ENCODE data around the gene CDCA3.

The CDCA3 gene

GRCh38 chr12:6819106-6820030, 31.7 kb downstream of the CDCA3 start:
- no peak for DNase-seq

DNA sequence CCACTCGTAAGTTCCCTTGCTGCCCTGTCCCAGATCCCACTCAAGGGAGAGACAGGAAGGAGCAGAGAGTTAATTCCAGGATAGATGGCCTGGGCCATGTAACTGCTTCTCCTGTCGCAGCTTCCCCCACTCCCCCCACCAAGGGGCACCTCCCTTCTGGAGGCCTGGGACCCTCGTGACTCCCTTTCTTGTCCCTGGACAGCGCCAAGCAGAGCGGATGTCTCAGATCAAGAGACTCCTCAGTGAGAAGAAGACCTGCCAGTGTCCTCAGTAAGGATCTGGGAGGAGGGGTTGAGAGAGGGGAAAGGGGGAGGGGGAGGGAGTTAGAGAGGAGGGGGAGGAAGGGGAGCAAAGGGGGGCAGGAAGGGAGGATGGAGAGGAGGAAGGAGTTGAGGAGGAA, 32.4 kb downstream of the CDCA3 start:
- no peak for DNase-seq

DNA sequence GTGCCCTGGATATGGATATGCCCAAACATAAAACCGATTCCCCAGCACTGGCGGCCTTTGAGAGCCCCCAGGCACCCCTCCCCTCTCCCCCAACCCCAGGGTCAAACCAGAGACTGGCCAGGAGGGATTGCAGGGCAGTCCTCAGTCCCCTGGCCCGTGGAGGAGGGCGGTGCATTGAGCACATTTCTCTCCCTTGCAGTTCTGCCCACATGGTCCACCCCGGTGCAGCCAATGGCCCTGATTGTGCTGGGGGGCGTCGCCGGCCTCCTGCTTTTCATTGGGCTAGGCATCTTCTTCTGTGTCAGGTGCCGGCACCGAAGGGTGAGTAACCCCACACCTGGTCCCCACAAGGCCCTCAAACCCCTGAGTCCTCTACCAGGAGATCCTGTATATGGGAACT, 32.9 kb downstream of the CDCA3 start:
- no peak for DNase-seq

DNA sequence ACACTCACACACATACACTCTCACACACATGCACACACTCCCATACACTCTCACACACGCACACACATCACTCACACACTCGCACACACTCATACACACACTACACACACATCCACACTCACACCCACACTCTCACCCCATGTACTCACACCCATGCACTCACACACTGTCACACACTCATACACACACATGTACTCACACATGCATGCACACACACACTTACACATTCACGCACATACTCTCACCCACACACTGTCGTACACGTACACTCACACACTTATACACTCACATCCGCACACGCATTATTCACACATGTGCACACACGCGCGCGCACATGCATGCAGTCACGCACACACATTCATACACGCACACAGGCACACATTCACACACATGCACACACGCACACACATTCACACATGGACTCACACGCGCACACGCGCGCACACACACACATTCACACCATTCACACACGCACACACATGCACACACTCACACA, 33.4 kb downstream of the CDCA3 start:
- no peak for DNase-seq

- no peak for DNase-seq
These were observed 34.0 kb downstream of the CDCA3 start for GRCh38 chr12:6817098-6817497.

- no peak for DNase-seq
These were observed 34.5 kb downstream of the CDCA3 start for GRCh38 chr12:6816598-6816997.

DNA sequence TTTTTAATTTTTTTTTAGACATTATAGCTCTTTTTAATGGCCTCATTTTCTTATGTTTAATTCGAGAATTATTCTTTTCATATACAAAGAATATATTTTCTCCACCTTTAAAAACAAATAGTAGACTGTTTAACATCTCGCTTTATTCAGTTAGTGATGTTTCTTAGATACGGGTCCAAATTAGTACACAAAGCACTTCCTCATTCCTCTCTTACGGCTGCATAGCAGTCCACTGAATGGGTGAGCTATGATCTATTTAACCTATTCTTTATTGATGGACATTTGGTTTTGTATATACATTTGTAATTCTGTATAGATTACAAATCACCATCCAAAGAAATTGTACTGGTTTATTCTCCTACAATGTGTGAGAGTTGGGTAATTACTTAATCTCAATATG, 37.7 kb downstream of the CDCA3 start:
- DNase-seq: no peak

DNA sequence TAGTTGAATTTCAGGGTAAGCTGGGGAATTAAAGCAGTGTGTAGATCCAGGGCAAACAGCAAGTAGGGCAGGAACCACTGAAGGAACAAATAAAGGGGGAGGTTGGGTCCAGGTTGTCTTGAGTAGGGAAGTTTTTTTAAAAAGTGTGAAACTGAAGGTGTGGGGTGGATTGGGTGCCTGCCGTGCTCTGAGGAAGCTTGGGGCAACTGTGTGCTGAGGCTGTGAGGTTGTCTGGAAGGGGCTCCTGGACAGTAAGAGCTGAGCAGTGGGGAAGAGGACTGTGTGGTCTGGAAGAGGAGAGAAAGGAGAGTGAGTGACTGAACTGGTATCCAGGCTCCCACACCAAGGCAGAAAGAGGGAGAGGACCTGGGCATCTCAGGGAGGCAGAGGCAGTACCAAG, 40.3 kb downstream of the CDCA3 start:
- no peak for DNase-seq

DNA sequence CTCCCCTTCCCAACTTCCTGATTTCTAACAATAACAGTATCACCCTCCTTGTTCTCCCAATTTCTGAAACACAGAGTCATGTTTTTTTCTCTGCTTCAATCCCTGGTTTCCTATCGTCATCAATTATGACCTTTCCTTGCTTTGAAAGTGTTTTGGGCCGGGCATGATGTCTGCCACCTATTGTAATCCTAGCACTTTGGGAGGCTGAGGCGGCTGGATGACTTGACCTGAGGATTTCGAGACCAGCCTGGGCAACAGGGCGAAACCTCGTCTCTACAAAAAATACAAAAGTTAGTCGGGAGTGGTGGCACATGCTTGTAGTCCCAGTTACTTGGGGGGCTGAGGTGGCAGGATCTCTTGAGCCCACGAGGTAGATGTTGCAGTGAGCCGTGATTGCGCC, 42.0 kb downstream of the CDCA3 start:
- DNase-seq: no peak

GRCh38 chr12:6807170-6807569, 43.9 kb downstream of the CDCA3 start:
- no peak for DNase-seq

DNA sequence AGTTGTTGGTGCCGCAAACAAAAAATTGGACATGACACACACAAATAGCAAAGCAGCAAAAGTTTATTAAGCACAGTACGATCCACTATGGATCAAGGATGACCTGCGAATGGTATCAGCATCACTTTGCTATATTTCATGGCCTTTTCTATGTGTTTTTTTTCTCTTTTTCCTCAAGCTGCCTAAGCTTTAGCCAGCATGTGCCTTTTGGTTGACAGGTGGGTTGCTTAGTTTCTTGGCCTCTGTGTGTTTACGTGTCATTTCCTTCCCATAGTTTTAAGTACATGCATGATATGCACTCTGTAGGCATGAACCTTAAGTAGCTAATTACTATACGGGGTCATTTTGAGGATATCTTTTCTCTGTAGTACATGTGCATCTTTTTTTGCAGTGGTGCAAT, 51.9 kb downstream of the CDCA3 start:
- DNase-seq: no peak

Data from activated gamma-delta T cell (primary cell).